IMR-90 (cell line): ENCODE data around the gene CCDC32. TPM values are rescaled to one million over a fixed set of nuclear protein-coding genes. Genes with fewer than 3 reads are reported as not detected.

Source experiments
- ATAC-seq: fragments of 200-7000 bp; cut with Tn5 transposase; 2 replicates; pipeline ENCODE4 v1.9.1; 2020; ENCODE audit warnings: low read depth, mild to moderate bottlenecking, moderate library complexity
- BruUV-seq: library from RNA; stranded (reverse); fragments of 400-500 nt; replicated peaks from 2 replicates; lab custom pipeline; 2021; lab: Mats Ljungman, UMichigan
- CTCF ChIA-PET: fragments of 300-600 bp; formaldehyde crosslinking; extraction: SDS; loops from one replicate; lab custom pipeline; 2021; ENCODE audit warnings: antibody characterized with exemption; lab: Yijun Ruan, JAX
- POLR2A ChIA-PET: fragments of 300-600 bp; sonication (Branson Sonifier 250); formaldehyde crosslinking; loops from one replicate; lab custom pipeline; 2022; ENCODE audit warnings: antibody characterized with exemption; ENCODE audit not compliant: unreplicated experiment; lab: Charles Lee
- DNase-seq: peaks from one replicate; pipeline ENCODE4 v3.0.0; 2013
- H2AFZ ChIP-seq: replicated peaks from 2 replicates; pipeline ENCODE3; 2013; ENCODE audit warnings: low read length, mild to moderate bottlenecking; ENCODE audit not compliant: poor library complexity
- H2AK5ac ChIP-seq: 2 replicates; pipeline ENCODE4 v1.6.1; 2013; ENCODE audit warnings: low read depth, low read length, inconsistent platforms
- H2AK9ac ChIP-seq: replicated peaks from 2 replicates; pipeline ENCODE3; 2013; ENCODE audit warnings: mild to moderate bottlenecking, low read depth, low read length, moderate library complexity; ENCODE audit not compliant: poor library complexity
- H2BK120ac ChIP-seq: 2 replicates; pipeline ENCODE4 v1.6.1; 2013; ENCODE audit warnings: low read depth, low read length, inconsistent platforms
- H2BK15ac ChIP-seq: 3 replicates; pipeline ENCODE4 v1.6.1; 2013; ENCODE audit warnings: low read depth, low read length, inconsistent platforms
- H2BK20ac ChIP-seq: 2 replicates; pipeline ENCODE4 v1.6.1; 2013; ENCODE audit warnings: low read depth, mild to moderate bottlenecking, inconsistent platforms, low read length, moderate library complexity
- H2BK5ac ChIP-seq: 2 replicates; pipeline ENCODE4 v1.6.1; 2013; ENCODE audit warnings: mild to moderate bottlenecking, low read depth, low read length, inconsistent platforms; ENCODE audit not compliant: poor library complexity, severe bottlenecking
- H3K14ac ChIP-seq: replicated peaks from 2 replicates; pipeline ENCODE4 v1.6.1; 2013; ENCODE audit warnings: low read depth, low read length, inconsistent platforms
- H3K18ac ChIP-seq: 2 replicates; pipeline ENCODE4 v1.6.1; 2013; ENCODE audit warnings: low read depth, low read length, control low read depth
- H3K23ac ChIP-seq: 2 replicates; pipeline ENCODE4 v1.6.1; 2013; ENCODE audit warnings: low read depth, low read length, inconsistent platforms
- H3K27ac ChIP-seq: 2 replicates; pipeline ENCODE4 v1.5.1; 2013; ENCODE audit warnings: mild to moderate bottlenecking, control low read depth, low read length; ENCODE audit not compliant: insufficient read depth
- H3K27me3 ChIP-seq: 2 replicates; pipeline ENCODE4 v1.6.1; 2013; ENCODE audit warnings: low read length; ENCODE audit not compliant: control insufficient read depth, insufficient read depth
- H3K36me3 ChIP-seq: 2 replicates; pipeline ENCODE4 v1.6.1; 2013; ENCODE audit warnings: low read length, mixed read lengths; ENCODE audit not compliant: control insufficient read depth, insufficient read depth
- H3K4ac ChIP-seq: 2 replicates; pipeline ENCODE4 v1.6.1; 2013; ENCODE audit warnings: low read depth, low read length, inconsistent platforms
- H3K4me1 ChIP-seq: 2 replicates; pipeline ENCODE4 v1.6.1; 2013; ENCODE audit warnings: low read length, mixed read lengths; ENCODE audit not compliant: control insufficient read depth, insufficient read depth
- H3K4me2 ChIP-seq: 2 replicates; pipeline ENCODE4 v1.6.1; 2013; ENCODE audit warnings: low read depth, mild to moderate bottlenecking, control low read depth, low read length, moderate library complexity
- H3K4me3 ChIP-seq: 2 replicates; pipeline ENCODE4 v1.5.1; 2013; ENCODE audit warnings: low read depth, mild to moderate bottlenecking, control low read depth, low read length, moderate library complexity; ENCODE audit not compliant: insufficient read depth
- H3K56ac ChIP-seq: 2 replicates; pipeline ENCODE4 v1.6.1; 2013; ENCODE audit warnings: low read length, inconsistent platforms; ENCODE audit not compliant: insufficient read depth; ENCODE audit errors: extremely low read depth
- H3K79me1 ChIP-seq, 2 experiments: 2 replicates each; pipeline ENCODE4 v1.6.1; 2013; ENCODE audit warnings: low read length in 2 of 2, inconsistent platforms in 1 of 2, low read depth in 1 of 2
- H3K9ac ChIP-seq: 2 replicates; pipeline ENCODE4 v1.6.1; 2013; ENCODE audit warnings: low read depth, low read length, control low read depth
- H3K9me1 ChIP-seq: 2 replicates; pipeline ENCODE4 v1.6.1; 2013; ENCODE audit warnings: low read length, inconsistent platforms; ENCODE audit not compliant: insufficient read depth
- H3K9me3 ChIP-seq: 2 replicates; pipeline ENCODE4 v1.6.1; 2013; ENCODE audit warnings: low read length; ENCODE audit not compliant: control insufficient read depth, insufficient read depth
- H4K20me1 ChIP-seq: 2 replicates; pipeline ENCODE4 v1.6.1; 2013; ENCODE audit warnings: low read length, inconsistent platforms; ENCODE audit not compliant: insufficient read depth
- H4K5ac ChIP-seq: 2 replicates; pipeline ENCODE4 v1.6.1; 2013; ENCODE audit warnings: mild to moderate bottlenecking, low read depth, low read length, control low read depth
- H4K8ac ChIP-seq, 2 experiments: 2 replicates each; pipeline ENCODE4 v1.6.1; 2013; ENCODE audit warnings: low read depth in 2 of 2, low read length in 2 of 2, control low read depth in 1 of 2, inconsistent platforms in 1 of 2
- H4K91ac ChIP-seq: 2 replicates; pipeline ENCODE4 v1.6.1; 2013; ENCODE audit warnings: low read depth, low read length, inconsistent platforms; ENCODE audit not compliant: insufficient read depth
- WGBS, 2 experiments: methylation state at CpG; one replicate each; pipeline versions ENCODE4 v1.1.5 to v1.1.7; 2013; ENCODE audit warnings: missing lambda C conversion rate in 2 of 2; ENCODE audit not compliant: insufficient read length in 1 of 2; ENCODE audit errors: extremely low coverage in 2 of 2; 5-methylcytosine and 5-hydroxymethylcytosine counted together
- dilution Hi-C: fragments of 300-500 bp; cut with HindIII; formaldehyde crosslinking; loops from one replicate; pipeline ENCODE4 v1.14.3; 2018; ENCODE audit warnings: low sequenced_read_pairs; ENCODE audit not compliant: unreplicated experiment
- in situ Hi-C: fragments of 300-500 bp; cut with MboI; formaldehyde crosslinking; loops from 3 replicates; pipeline ENCODE4 v1.14.3; 2019; ENCODE audit warnings: low sequenced_read_pairs, inconsistent platforms, mixed read lengths
- intact Hi-C: fragments of 100-400 bp; cut with micrococcal nuclease; formaldehyde crosslinking; loops from 2 replicates; pipeline ENCODE4 v1.10.0; 2022
- polyA plus RNA-seq, 3 experiments: library from polyadenylated mRNA; depleted of rRNA; stranded (reverse); fragments of >200 nt; gene quantifications; 2 replicates each; pipeline ENCODE4 v1.2.3, GENCODE V29; 2012; ENCODE audit warnings: low replicate concordance in 1 of 3
- total RNA-seq: library from RNA; depleted of rRNA; stranded (reverse); fragments of >200 nt; gene quantifications from 2 replicates; pipeline ENCODE4 v1.2.3, GENCODE V29; 2012
- TF ChIP-seq, protein P1 (sequence below): conservative IDR thresholded peaks from 2 replicates; pipeline ENCODE4 v1.5.1; 2012; ENCODE audit warnings: mild to moderate bottlenecking, low read depth, low read length, improper control_type of control experiment

CCDC32 gene
- total and polyA plus RNA-seq, 2 of the 4 experiments (the other 2 are of a cell fraction) = 14.8 to 15.1 TPM

DNA sequence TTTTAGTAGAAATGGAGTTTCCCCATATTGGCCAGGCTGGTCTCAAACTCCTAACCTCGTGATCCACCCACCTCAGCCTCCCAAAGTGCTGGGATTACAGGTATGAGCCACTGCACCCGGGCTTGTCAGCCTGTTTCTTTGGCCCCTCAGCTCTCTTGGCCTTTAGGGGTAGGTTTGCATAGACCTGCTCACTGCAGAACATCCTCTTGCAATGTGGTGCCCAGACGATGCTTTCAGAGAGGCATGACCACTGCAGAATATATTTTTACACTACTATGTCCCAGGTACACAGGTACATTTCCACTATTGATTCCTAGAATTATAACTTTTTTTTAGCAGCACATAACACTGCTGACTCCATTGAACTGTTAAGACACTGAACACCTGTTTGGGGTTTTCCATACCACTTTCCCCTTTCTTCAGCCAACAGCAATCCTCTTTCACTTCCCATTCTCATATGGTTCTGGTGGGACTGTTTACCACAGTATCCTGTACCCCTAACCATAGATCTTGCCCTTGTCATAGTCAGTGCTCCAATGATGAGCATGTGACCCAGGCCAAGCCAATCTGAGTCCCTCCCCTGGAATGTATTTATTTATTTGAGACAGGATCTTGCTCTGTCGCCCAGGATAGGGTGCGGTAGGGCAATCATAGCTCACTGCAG lies 21.1 kb downstream of the CCDC32 start:
- Histone ChIP-seq H3K9me3 (no peaks in the 10 kb centered on the region), H3K27me3 (no peaks in the 10 kb centered on the region), H4K91ac (no peak overlapping the region), H3K4me2 (no peak overlapping the region), H2AFZ (no peak overlapping the region), H4K5ac (no peak overlapping the region), H4K8ac (no peak overlapping the region), H3K79me1 (no peaks in the 10 kb centered on the region), H3K18ac (no peak overlapping the region), H2BK20ac (no peak overlapping the region), H3K9ac (no peak overlapping the region), H2BK120ac (no peak overlapping the region), H3K14ac (no peak overlapping the region), H3K23ac (no peak overlapping the region), H4K20me1 (no peaks in the 10 kb centered on the region), H2AK5ac (no peak overlapping the region), H2AK9ac (no peak overlapping the region), H3K4me3 (no peak overlapping the region), H3K36me3 (no peaks in the 10 kb centered on the region; the same call in 1 of the 2 replicates), H3K27ac (no peak overlapping the region), H3K56ac (no peak overlapping the region), H2BK15ac (no peak overlapping the region), H2BK5ac (no peak overlapping the region), H3K9me1 (peaks cover 9% of the 10 kb centered on the region; the same call in 1 of the 2 replicates), H3K4me1 (no peaks in the 10 kb centered on the region), H3K4ac (no peak overlapping the region)
- peak; percentile 57 for ATAC-seq
- WGBS, 2 experiments = 90% methylated on average over 2 of the region's 5 CpGs; no CpG with 5 or more reads in 1 of the 2 experiments
- no peak for DNase-seq
- BruUV-seq = no TSS peak
- dilution Hi-C loops (no loop called here), in situ Hi-C loops (no loop called here), intact Hi-C loops (loop anchor here (1.0 kb wide), 1 partner anchor 48 kb away; no protein-coding TSS in a partner anchor)
- TF ChIP-seq, protein P1, sequence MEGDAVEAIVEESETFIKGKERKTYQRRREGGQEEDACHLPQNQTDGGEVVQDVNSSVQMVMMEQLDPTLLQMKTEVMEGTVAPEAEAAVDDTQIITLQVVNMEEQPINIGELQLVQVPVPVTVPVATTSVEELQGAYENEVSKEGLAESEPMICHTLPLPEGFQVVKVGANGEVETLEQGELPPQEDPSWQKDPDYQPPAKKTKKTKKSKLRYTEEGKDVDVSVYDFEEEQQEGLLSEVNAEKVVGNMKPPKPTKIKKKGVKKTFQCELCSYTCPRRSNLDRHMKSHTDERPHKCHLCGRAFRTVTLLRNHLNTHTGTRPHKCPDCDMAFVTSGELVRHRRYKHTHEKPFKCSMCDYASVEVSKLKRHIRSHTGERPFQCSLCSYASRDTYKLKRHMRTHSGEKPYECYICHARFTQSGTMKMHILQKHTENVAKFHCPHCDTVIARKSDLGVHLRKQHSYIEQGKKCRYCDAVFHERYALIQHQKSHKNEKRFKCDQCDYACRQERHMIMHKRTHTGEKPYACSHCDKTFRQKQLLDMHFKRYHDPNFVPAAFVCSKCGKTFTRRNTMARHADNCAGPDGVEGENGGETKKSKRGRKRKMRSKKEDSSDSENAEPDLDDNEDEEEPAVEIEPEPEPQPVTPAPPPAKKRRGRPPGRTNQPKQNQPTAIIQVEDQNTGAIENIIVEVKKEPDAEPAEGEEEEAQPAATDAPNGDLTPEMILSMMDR = no peak
- ChIA-PET POLR2A (no interaction called here), CTCF (no interaction called here)
